Activated CD4-positive, CD25-positive, alpha-beta regulatory T cell treated with anti-CD3 and anti-CD28 coated beads, Interleukin-2, amount 50 U/mL, for 24 hours (primary cell): ENCODE data around the gene FNIP2.

Source experiments
- ATAC-seq, 2 donors: fragments of 150-1000 bp; cut with Tn5 transposase; one replicate each; pipeline ENCODE4 v1.10.0; 2021; ENCODE audit warnings: mild to moderate bottlenecking in 1 of 2, moderate library complexity in 1 of 2

The FNIP2 gene

GRCh38 chr4:158845311-158846041 is 76.7 kb downstream of the FNIP2 start:
- no peak for ATAC-seq

DNA sequence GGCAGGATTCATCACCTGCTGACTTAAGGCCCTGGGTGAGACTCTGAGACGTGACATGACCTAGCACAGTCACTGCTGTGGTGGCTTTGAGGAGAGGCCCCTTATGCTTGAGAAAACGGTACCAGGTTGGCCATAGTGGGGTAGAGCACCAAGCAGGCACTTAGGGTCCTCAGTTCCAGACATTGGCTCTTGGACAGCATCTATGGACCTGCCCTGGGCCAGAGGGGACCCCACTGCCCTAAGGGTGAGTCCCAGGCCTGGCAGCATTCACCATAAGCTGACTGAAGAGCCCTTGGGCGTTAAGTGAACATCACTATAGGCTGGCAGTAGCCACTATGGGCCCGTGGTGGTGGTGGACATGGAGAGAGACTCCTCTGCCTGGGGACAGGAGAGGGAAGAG is 78.7 kb downstream of the FNIP2 start:
- ATAC-seq, result no peak

DNA sequence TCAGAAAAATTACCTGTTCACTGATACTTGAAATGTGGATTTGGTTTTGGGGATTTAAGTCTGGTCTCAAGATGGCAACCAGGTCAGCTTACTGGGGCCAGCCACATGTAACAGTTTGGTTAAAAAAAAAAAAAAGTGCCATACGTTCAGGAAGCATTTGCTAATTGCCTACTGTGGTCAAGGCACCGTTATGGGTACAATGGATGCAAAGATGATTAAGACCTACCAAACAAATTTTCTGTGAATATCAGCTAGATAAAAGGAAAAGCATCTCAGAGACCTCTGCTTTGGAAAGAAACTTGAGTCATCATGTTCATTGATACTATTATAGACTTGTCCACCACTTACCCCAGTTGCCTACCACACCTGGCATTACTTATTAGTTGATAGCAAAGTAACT is 80.9 kb downstream of the FNIP2 start:
- no peak for ATAC-seq

- ATAC-seq, result no peak
Observed at GRCh38 chr4:158850371-158850770, 81.5 kb downstream of the FNIP2 start.

- ATAC-seq, result no peak
Observed at GRCh38 chr4:158850800-158851644, 82.2 kb downstream of the FNIP2 start.

GRCh38 chr4:158854236-158854635 is 85.4 kb downstream of the FNIP2 start:
- ATAC-seq, result no peak

GRCh38 chr4:158856852-158857251 is 88.0 kb downstream of the FNIP2 start:
- ATAC-seq, result peak in 1 of 2 donors; percentile 64

GRCh38 chr4:158857951-158858350 is 89.1 kb downstream of the FNIP2 start:
- no peak for ATAC-seq

DNA sequence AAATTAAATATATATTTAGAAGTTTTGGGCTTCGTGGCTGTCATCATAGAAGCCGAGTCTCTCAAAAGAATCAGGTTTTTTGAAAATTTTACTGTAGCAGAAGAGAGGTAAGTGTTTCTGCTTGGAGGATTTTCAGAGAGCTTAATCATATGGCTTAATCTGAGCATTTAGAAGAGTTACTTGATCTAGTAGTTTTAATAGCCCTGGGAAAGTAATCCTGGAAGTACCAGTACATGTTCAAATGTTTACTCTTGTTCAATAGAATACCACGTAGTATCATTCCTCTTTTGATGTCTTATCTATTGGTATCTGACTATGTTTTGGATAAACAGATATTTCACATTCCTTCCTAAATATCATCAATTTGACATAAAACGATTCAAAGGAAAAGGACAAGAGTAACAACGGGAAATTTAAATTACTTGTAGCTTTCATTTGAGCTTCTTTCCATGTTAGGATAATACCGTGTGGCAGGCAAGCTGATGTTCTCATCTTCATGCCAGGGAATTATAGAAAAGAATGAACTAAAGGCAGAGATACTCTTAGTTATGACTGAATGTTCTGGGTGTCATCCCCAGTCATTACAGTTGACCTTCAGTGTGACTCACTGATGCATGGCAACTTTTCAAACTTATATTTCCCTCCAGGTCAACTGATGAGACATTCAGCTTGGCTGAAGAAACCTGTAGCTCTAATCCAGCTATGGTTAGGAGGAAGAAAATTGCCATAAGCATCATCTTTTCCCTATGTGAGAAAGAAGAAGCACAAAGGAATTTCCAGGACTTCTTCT is 89.8 kb downstream of the FNIP2 start:
- ATAC-seq, result no peak

DNA sequence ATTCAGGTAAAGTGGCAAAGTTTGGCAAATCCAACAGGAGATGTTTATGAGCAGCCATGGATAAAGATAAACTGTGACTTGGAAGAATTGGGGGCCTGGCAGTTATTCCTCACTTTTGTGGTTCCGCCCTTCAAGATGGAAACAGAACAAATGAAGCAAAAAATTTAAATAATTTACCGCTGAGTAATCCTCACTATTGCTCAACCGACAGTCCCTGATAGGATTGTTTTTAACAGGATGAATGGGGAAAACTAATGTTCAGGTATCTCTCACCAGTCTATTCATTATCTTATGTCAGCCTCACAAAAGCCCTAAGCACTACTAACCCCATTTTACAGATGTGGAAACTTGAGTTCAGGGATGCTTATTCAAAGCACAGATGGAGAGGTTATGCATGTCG is 90.8 kb downstream of the FNIP2 start:
- ATAC-seq, result no peak

DNA sequence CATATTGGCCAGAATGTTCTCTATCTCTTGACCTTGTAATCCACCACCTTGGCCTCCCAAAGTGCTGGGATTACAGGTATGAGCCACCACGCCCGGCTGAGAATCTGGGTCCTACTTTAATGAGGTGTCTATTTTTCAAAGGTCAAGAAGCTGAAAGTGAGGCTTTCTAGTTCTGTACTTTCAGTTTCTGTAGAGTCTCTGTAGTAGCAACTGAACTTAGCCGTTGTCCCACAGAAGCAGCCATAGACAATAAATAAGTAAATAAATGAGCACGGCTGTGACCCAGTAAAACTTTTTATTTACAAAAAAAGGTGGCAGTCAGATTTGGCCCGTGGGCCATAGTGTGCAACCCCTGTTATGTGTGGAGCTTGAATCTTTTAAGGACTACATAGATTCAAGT is 92.0 kb downstream of the FNIP2 start:
- ATAC-seq, result peak in 1 of 2 donors; percentile 43

DNA sequence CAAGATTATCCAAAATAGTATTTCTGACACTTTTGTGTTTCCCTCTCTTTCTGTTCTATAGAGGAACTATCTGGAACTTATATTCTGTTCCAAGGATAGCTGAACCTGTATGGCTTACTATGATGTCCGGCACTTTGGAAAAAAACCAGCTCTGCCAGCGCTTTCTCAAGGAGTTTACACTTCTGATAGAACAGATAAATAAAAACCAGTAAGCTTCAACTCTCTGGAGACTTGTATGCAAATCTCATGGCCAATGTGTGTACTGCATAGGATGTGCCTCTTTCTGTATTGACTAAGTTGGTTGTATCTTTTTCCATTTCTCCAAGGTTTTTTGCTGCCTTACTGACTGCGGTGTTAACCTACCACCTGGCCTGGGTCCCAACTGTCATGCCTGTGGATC is 92.5 kb downstream of the FNIP2 start:
- no peak for ATAC-seq

- no peak for ATAC-seq
Observed at GRCh38 chr4:158861766-158862165, 92.9 kb downstream of the FNIP2 start.

DNA sequence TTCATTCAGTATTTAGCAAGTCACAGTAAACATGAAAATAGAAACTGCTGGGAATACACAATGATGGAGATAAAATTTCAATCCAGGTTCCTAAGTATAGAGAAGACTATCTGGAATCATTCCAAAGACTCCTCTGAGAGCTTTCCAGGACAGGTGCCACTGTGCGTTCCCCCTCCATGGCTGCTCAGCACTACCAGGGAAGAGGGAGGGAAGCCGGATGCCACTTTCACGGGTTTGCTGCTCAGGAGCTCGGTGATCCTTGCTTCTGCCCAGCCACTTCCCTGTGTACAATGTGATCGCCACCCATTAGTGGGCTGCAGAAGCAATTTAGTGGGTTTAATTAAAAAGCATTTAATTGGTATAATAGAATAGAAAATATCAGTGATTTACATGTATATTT is 94.5 kb downstream of the FNIP2 start:
- ATAC-seq, result no peak

- ATAC-seq, result no peak
Observed at GRCh38 chr4:158865520-158866177, 96.8 kb downstream of the FNIP2 start.

DNA sequence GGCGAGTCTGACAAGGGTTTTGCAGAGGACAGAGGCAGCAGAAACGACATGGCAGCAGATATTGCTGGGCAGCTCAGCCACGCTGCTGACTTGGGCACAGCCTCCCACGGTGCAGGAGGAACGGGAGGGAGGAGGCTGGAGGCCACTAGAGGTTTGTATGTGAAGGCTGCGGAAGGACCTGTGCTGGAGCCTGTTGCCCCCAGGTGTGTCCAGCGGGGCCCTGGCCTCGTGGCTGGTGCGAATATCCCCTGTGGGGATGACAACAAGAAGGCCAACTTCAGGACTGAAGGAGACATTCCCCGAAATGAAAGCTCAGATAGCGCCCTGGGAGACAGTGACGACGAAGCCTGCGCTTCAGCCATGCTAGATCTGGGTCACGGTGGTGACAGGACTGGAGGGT is 100.2 kb downstream of the FNIP2 start:
- no peak for ATAC-seq

GRCh38 chr4:158869761-158870160 is 100.9 kb downstream of the FNIP2 start:
- ATAC-seq, result no peak

- ATAC-seq, result no peak
Observed at GRCh38 chr4:158870282-158870625, 101.4 kb downstream of the FNIP2 start.

- no peak for ATAC-seq
Observed at GRCh38 chr4:158870626-158871334, 102.0 kb downstream of the FNIP2 start.

DNA sequence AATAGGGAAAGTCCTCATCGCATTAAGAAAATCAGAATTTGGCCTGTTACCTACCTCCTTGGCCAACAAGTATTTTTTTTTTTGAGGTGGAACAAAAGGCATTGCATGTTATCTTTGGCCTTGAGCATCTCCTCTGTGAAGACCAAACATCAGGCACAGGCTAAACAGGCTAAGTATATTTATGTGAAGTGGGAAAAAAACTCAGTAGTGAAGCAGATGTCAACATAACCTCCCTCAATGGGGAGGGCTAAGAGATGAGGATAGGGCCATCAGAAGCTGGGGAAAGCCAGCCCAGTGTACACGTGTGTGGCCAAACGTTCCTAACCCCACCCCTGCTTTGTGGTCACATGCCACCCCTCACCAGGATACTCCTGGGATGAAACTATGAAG is 102.5 kb downstream of the FNIP2 start:
- ATAC-seq, result no peak

DNA sequence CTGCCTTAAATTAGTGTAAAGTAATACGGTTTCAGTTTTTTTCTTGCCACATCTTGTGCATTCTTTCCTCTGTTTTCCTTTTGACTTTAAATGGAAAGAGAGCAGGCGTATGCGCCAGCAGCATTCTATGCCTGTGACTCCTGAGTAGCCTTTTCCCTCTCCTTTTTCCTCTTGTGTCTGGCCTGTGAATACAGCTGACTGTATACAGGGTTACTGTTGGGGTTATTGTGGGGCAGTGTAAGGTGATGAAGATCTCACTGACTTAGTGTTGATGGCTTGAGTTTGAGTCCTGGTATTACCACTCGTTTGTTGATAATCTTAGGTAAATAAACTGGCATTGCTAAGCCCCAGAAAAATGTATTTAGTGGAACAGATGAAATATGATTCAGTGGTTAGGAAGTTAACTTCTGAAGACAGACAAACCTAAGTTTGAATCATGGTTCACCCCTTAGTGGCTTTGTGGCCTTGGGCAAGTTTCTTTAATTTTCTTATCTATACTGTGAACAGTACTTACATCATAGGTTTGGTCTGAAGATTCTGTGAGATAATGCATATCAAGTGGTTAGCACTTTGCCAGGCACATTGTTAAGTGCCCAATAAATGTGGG is 105.1 kb downstream of the FNIP2 start:
- ATAC-seq, result peak; percentile 13 to 76

- no peak for ATAC-seq
Observed at GRCh38 chr4:158875026-158875425, 106.2 kb downstream of the FNIP2 start.
